ENCODE data around the gene PXDN. TPM values are rescaled to one million over a fixed set of nuclear protein-coding genes. Genes with fewer than 3 reads are reported as not detected.
"Not testable (repeated sequence)": the region's sequence is repeated elsewhere in the genome, so short reads cannot be mapped to it uniquely, and the experiment has no call there.

Gene PXDN, protein sequence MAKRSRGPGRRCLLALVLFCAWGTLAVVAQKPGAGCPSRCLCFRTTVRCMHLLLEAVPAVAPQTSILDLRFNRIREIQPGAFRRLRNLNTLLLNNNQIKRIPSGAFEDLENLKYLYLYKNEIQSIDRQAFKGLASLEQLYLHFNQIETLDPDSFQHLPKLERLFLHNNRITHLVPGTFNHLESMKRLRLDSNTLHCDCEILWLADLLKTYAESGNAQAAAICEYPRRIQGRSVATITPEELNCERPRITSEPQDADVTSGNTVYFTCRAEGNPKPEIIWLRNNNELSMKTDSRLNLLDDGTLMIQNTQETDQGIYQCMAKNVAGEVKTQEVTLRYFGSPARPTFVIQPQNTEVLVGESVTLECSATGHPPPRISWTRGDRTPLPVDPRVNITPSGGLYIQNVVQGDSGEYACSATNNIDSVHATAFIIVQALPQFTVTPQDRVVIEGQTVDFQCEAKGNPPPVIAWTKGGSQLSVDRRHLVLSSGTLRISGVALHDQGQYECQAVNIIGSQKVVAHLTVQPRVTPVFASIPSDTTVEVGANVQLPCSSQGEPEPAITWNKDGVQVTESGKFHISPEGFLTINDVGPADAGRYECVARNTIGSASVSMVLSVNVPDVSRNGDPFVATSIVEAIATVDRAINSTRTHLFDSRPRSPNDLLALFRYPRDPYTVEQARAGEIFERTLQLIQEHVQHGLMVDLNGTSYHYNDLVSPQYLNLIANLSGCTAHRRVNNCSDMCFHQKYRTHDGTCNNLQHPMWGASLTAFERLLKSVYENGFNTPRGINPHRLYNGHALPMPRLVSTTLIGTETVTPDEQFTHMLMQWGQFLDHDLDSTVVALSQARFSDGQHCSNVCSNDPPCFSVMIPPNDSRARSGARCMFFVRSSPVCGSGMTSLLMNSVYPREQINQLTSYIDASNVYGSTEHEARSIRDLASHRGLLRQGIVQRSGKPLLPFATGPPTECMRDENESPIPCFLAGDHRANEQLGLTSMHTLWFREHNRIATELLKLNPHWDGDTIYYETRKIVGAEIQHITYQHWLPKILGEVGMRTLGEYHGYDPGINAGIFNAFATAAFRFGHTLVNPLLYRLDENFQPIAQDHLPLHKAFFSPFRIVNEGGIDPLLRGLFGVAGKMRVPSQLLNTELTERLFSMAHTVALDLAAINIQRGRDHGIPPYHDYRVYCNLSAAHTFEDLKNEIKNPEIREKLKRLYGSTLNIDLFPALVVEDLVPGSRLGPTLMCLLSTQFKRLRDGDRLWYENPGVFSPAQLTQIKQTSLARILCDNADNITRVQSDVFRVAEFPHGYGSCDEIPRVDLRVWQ (N-terminal part only)
- 100 to 1,000 TPM; 153 to 161 (median 158) TPM for polyA plus RNA-seq (ENCODE audit: insufficient read length in 3 of 3)

GRCh38 chr2:1744446-1745170 lies at the start of gene PXDN:
TSS of gene PXDN (minus strand) at chr2:1744515. CDS start at chr2:1744455, 60 bp downstream.
- DNase-seq (ENCODE audit: low read depth in 3 of 3, low spot score in 2 of 3): no peak

- peak in 1 of 3 donors; percentile 41 for DNase-seq (ENCODE audit: low read depth in 3 of 3, low spot score in 2 of 3)
Observed at GRCh38 chr2:1793868-1794445, 49.6 kb upstream of the PXDN start.

DNA sequence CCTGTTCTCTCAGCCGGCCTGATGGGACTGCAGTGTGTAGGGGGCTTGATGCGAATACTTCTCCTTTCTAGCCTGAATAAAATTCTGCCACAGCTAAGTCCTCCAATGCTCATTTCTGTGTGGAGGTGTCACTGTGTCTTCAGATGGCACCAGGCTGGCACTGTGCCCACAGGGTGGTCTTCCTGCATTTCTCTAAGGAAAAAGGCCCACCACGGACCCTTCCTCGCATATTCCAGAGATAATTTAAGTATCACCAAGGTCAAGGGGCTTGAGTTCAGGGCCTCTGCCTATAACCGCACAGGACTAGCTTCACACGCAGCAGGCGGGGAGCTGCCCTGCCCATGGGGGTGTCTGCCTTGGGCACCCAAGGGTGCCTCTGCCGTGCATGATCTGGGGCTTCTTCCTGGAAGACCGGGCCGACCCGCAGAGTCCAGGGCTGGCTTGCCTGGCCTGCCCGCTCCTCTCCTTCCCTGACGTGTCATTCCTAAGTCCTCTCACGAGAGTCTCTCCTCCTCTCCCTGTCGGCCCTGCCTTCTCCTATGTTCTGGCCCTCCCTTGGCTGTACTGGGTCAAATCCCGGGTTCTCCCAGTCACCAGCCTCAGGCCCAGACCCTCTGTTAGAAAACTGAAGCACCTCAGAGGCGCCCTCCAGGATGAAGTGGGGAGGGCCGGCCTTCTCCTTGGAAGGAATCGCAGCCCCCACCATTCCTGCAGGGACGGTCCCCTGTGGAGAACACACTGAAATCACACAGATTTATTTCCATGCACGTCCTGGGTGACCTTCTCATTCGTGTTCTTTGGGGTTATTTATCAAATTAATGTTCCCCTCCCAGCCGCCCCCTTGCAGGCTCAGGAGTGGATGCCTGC lies 48.9 kb upstream of the PXDN start:
- no peak for DNase-seq (ENCODE audit: low read depth in 3 of 3, low spot score in 2 of 3)

DNA sequence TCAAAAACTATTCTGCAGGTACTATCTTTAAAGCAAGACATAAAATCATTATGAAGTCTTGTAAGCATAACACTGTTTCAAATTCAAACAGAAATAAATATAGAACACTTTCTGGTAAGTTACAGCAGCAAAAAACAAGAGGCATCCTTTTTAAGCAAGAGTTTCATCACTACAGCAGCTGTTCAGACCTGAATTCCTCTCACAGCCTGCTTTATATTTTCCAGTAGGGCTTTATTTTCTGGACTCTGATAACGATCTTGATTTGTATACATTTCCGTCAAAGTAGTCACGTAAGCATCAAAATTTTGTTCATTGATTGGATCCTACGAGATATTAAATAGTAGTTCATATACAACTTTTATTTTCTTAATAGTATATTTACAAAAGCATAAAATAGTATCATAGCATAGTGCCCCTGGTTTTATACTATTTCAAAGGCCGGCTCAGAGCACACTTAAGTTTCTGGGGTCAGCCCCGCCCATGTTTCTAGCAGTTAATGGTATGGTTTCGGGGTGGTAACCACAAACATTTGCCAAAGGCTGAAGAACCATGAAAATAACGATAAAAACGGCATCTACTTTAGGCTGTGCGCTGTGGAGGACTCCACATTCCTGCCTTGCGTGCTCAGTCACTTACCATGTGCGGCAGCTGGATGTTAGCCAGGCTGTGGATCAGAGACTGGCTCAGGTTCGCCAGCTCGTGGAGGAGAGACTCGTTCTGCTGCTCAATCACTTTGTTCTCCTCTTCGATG lies 47.5 kb upstream of the PXDN start:
- no peak for DNase-seq (ENCODE audit: low read depth in 3 of 3, low spot score in 2 of 3)

- DNase-seq (ENCODE audit: low read depth in 3 of 3, low spot score in 2 of 3): no peak
Observed at GRCh38 chr2:1791006-1791605, 46.8 kb upstream of the PXDN start.

DNA sequence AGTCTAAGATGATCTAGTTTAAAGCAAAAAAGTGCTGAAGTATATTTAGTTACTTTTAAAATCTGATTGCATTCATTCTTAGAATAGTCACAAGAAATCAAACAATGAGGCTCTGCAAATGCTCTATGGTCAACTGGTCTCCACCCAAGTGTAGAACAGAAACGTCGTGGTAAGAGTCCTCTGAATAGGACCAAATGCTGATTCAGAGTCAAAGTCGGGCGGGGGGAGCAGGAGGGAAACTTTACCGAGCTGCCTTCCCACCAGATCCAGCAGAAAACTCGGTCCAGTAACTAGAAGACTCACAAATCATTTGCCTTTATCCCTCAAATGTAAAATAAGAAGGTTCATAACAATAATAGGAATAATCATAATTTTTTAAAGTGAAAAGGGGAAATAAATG lies 46.2 kb upstream of the PXDN start:
- no peak for DNase-seq (ENCODE audit: low read depth in 3 of 3, low spot score in 2 of 3)

DNA sequence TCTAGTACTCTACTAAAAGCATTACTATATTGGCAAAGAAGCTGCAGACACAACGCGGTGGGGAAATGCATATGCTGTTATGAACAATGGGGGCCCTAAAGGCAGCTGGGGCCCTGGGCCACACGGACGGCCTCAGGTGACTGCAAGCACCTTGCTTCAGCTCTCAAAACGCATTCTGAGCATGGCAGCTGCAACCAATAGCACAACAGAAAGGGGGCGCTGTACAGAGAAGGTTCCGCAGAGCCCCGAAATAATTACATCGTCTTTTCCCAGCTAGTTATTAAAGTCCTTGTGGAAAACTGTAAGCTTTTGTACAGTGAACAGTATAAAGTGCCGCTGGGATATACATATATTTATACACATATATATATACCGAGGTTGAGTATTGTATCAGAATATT lies 45.3 kb upstream of the PXDN start:
- DNase-seq (ENCODE audit: low read depth in 3 of 3, low spot score in 2 of 3): no peak

DNA sequence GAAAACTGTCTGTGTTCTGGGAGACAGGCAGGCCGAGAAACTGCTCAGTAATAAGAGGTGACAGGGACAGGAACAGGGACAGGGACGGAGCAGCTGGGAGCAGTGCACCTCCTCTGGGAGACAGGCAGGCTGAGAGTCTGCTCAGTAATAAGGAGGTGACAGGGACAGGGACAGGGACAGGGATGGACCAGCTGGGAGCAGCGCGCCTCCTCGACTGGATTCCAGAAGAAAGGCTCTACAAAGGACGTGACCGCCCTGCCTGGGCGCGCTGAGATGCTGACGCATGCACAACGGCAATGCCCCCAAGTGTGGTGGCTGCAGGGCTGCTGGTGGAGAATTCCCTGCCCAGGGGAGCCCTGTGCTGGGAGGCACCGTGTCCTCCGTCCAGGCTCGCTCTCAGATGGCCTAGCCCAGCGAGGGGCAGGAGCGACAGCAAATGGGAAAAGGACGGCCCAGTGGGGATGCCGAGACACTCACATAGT lies 44.2 kb upstream of the PXDN start:
- DNase-seq (ENCODE audit: low read depth in 3 of 3, low spot score in 2 of 3): no peak

GRCh38 chr2:1787755-1788477 lies 43.6 kb upstream of the PXDN start:
- no peak for DNase-seq (ENCODE audit: low read depth in 3 of 3, low spot score in 2 of 3)

- DNase-seq (ENCODE audit: low read depth in 3 of 3, low spot score in 2 of 3): no peak
Observed at GRCh38 chr2:1784986-1785617, 40.8 kb upstream of the PXDN start.

DNA sequence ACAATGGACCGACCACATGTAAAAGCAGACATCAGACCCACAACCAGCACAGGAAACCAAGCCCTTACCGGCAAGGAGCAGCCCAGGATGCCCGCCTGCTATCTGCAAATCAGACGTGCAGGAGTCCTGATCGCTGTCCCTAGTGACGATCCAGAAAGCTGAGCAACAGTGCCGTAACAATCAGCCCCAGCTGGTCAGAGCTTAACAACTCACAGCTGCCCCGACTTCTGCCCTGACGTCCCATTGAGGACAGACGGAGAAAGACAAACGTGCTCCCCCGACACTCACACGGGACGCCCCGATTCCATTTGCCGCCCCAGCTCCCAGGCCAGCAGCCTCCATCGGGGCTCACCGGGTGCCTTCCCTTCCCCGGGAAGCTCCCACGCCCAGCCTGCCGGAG lies 39.8 kb upstream of the PXDN start:
- no peak for DNase-seq (ENCODE audit: low read depth in 3 of 3, low spot score in 2 of 3)

DNA sequence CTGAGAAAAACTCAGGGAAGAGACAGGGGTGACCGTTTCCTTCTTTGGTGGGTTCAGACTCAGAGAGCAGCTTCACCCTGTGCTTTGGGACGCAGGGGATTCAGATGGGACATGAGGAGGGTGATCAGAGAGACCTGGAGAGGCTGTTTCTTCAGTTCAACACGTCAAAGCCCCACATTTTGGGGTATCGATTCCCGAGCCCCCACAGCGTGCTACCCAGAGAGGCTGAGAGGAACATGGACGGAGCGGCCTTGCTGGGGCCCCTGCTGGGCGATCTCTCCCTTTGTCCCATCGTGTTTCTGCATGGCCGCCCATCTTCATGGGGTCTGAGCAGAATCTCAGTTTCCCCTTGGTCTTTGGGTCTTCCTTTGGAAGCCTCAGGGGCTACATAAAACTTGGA lies 38.2 kb upstream of the PXDN start:
- DNase-seq (ENCODE audit: low read depth in 3 of 3, low spot score in 2 of 3): no peak

GRCh38 chr2:1781291-1782080 lies 37.2 kb upstream of the PXDN start:
- no peak for DNase-seq (ENCODE audit: low read depth in 3 of 3, low spot score in 2 of 3)

DNA sequence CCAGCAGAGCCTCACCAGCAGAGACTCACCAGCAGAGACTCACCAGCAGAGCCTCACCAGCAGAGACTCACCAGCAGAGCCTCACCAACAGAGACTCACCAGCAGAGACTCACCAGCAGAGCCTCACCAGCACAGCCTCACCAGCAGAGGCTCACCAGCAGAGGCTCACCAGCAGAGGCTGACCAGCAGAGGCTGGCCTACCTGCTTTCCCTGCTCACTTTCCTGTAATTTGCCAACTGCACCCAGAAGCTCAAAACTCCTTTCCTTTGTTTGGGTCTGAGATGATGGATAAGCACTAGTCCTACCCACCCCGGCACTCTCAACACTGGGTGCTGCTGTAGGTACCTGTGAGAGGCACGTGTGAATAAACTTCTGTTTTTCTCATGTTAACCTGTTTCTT lies 36.4 kb upstream of the PXDN start:
- DNase-seq (ENCODE audit: low read depth in 3 of 3, low spot score in 2 of 3): no peak

- DNase-seq (ENCODE audit: low read depth in 3 of 3, low spot score in 2 of 3): not testable (repeated sequence)
Observed at GRCh38 chr2:1780054-1780453, 35.7 kb upstream of the PXDN start.

GRCh38 chr2:1778566-1778965 lies 34.3 kb upstream of the PXDN start:
- DNase-seq (ENCODE audit: low read depth in 3 of 3, low spot score in 2 of 3): no peak
